ENCODE measurements around the gene GADD45B.

Gene GADD45B

DNA sequence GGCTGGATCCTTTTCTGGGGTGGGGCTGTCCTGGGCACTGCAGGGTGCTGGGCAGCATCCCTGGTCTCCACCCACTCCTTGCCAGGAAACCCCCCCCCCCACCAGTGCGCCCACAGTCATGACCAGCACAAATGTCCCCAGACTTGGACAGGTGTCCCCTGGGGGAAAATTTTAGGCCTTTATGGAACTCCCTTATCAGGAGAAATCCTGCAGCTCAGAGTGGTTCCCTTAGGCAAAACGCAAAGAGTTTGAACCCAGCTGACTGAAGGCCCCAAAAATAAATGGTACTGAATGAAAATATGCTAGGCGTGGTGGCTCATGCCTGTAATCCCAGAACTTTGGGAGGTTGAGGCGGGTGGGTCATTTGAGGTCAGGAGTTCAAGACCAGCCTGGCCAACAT is 51.8 kb downstream of the GADD45B start:
- peak overlapping the region in 9 of 11 experiments; percentile 18 to 73 (median 30); a peak in 15 of 22 replicates for H3K4me2 ChIP-seq
- H3K27me3 ChIP-seq: no peaks in the 10 kb centered on the region
- H3K36me3 ChIP-seq: peaks cover 0 to 12% (median 0%) of the 10 kb centered on the region in 11 experiments; a peak in 1 of 22 replicates
- peaks cover 0 to 38% (median 23%) of the 10 kb centered on the region in 11 experiments; a peak in 14 of 22 replicates for H4K20me1 ChIP-seq
- peaks cover 31 to 77% (median 67%) of the 10 kb centered on the region in 10 experiments for H3K4me1 ChIP-seq
- peak overlapping the region in 4 of 11 experiments; percentile 1 to 67 (median 42); a peak in 5 of 22 replicates for H3K27ac ChIP-seq
- H3K9me3 ChIP-seq (replicated peaks in 1 of 11): peaks cover 0 to 16% (median 4%) of the 10 kb centered on the region in 11 experiments; a peak in 9 of 22 replicates
- peak overlapping the region in 1 of 11 experiments; percentile 20; a peak in 3 of 22 replicates for H3K9ac ChIP-seq
- no peak overlapping the region for H3K4me3 ChIP-seq
- no peak for TF ChIP-seq Cebpa-rat (IDR thresholded peaks at IDR 0.05)
